Measurements from ENCODE around the gene TSHR. TPM values are rescaled to one million over a fixed set of nuclear protein-coding genes. Genes with fewer than 3 reads are reported as not detected.
"Not testable (repeated sequence)": the region's sequence is repeated elsewhere in the genome, so short reads cannot be mapped to it uniquely, and the experiment has no call there.

Gene TSHR
- under 0.01 TPM for total RNA-seq

- no peak for DNase-seq
These were observed at the start of gene TSHR for GRCh38 chr14:80955416-80955941. Gene TSHR, plus strand, starts transcription at chr14:80955621. Its CDS starts 60 bp downstream, at chr14:80955681.

- DNase-seq: no peak
These were observed 49.1 kb upstream of the TSHR start for GRCh38 chr14:80906336-80906735.

GRCh38 chr14:80906946-80907345 lies 48.5 kb upstream of the TSHR start:
- no peak for DNase-seq

- DNase-seq: not testable (repeated sequence)
These were observed 43.4 kb upstream of the TSHR start for GRCh38 chr14:80912013-80912412.

GRCh38 chr14:80919622-80920021 lies 35.8 kb upstream of the TSHR start:
- no peak for DNase-seq

- DNase-seq: no peak
These were observed 32.1 kb upstream of the TSHR start for GRCh38 chr14:80923368-80923767.

- DNase-seq: no peak
These were observed 30.9 kb upstream of the TSHR start for GRCh38 chr14:80924365-80925103.

GRCh38 chr14:80926397-80927082 lies 28.9 kb upstream of the TSHR start:
- no peak for DNase-seq

- no peak for DNase-seq
These were observed 28.1 kb upstream of the TSHR start for GRCh38 chr14:80927083-80927989.

- no peak for DNase-seq
These were observed 25.3 kb upstream of the TSHR start for GRCh38 chr14:80930095-80930494.

GRCh38 chr14:80930836-80931389 lies 24.5 kb upstream of the TSHR start:
- no peak for DNase-seq

- no peak for DNase-seq
These were observed 22.1 kb upstream of the TSHR start for GRCh38 chr14:80933282-80933681.

GRCh38 chr14:80933686-80934085 lies 21.7 kb upstream of the TSHR start:
- DNase-seq: no peak

- DNase-seq: no peak
These were observed 15.3 kb upstream of the TSHR start for GRCh38 chr14:80940146-80940545.

- peak; percentile 94 for DNase-seq
These were observed 13.9 kb upstream of the TSHR start, which contains the start of gene CEP128 for GRCh38 chr14:80941241-80942185. Gene CEP128, minus strand, starts transcription at chr14:80941738.

GRCh38 chr14:80942191-80942600 lies 13.2 kb upstream of the TSHR start:
- no peak for DNase-seq

GRCh38 chr14:80944861-80945617 lies 10.4 kb upstream of the TSHR start:
- DNase-seq: no peak

GRCh38 chr14:80946187-80946586 lies 9.2 kb upstream of the TSHR start:
- no peak for DNase-seq

GRCh38 chr14:80946797-80947196 lies 8.6 kb upstream of the TSHR start:
- DNase-seq: no peak

GRCh38 chr14:80948291-80948690 lies 7.1 kb upstream of the TSHR start:
- DNase-seq: no peak
